KMS-11 (cell line): ENCODE data around the gene HDC.

Experiments
- H2AFZ ChIP-seq: fragments of 200-600 bp; sonication (generic); 2 replicates; pipeline ENCODE4 v1.6.1; 2016; ENCODE audit warnings: antibody characterized with exemption, mixed run types, low read depth
- H3K27ac ChIP-seq: fragments of 200-600 bp; sonication (generic); 2 replicates; pipeline ENCODE4 v1.6.1; 2016; ENCODE audit warnings: mild to moderate bottlenecking, mixed run types
- H3K27me3 ChIP-seq: fragments of 200-600 bp; sonication (generic); 2 replicates; pipeline ENCODE4 v1.6.1; 2017; ENCODE audit warnings: mild to moderate bottlenecking, low read depth, mixed run types, moderate library complexity; ENCODE audit not compliant: insufficient read depth
- H3K36me3 ChIP-seq: fragments of 200-600 bp; sonication (generic); 2 replicates; pipeline ENCODE4 v1.6.1; 2017; ENCODE audit warnings: mild to moderate bottlenecking, mixed run types; ENCODE audit not compliant: insufficient read depth
- H3K4me1 ChIP-seq: fragments of 200-600 bp; sonication (generic); 2 replicates; pipeline ENCODE4 v1.6.1; 2016; ENCODE audit warnings: mild to moderate bottlenecking, low read depth, mixed run types; ENCODE audit not compliant: poor library complexity, severe bottlenecking
- H3K4me2 ChIP-seq: fragments of 200-600 bp; sonication (generic); 2 replicates; pipeline ENCODE4 v1.7.0; 2016; ENCODE audit warnings: mild to moderate bottlenecking, mixed run types
- H3K4me3 ChIP-seq: fragments of 200-600 bp; sonication (generic); IDR thresholded peaks from 2 replicates; pipeline ENCODE4 v1.6.1; 2017; ENCODE audit warnings: low read depth, low read length, mixed read lengths; ENCODE audit not compliant: insufficient read depth
- H3K79me2 ChIP-seq: fragments of 200-600 bp; sonication (generic); 2 replicates; pipeline ENCODE4 v1.6.1; 2016; ENCODE audit warnings: low read depth, mixed run types; ENCODE audit not compliant: insufficient read depth
- H3K9ac ChIP-seq: fragments of 200-600 bp; sonication (generic); 2 replicates; pipeline ENCODE4 v1.6.1; 2016; ENCODE audit warnings: mild to moderate bottlenecking, mixed run types
- H4K20me1 ChIP-seq: fragments of 200-600 bp; sonication (generic); 2 replicates; pipeline ENCODE4 v1.6.1; 2016; ENCODE audit warnings: mild to moderate bottlenecking, mixed run types; ENCODE audit not compliant: insufficient read depth
- TF ChIP-seq, protein P1 (sequence below): fragments of 200-600 bp; sonication (generic); conservative IDR thresholded peaks from 2 replicates; pipeline ENCODE4 v1.6.1; 2017; ENCODE audit warnings: low read depth, mild to moderate bottlenecking, antibody characterized with exemption, low read length, moderate library complexity, mixed read lengths

Gene HDC

DNA sequence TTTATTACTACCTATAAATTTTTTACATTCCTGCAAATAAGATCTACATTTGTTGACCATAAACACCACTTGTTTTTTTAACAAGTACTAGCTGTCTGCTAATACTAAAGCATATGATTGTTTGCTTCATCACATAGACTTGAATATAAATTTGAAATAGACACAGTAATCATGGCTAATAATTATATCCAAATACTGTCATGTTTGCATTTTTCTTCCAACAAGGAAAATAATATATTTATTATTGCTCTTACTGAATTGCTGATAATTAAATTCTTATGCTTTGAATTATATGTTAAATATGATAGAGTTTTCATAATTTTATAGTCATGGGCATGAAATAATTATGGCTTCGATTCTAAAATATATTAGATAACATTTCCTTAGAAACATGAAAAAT is 40.5 kb downstream of the HDC start:
- Histone ChIP-seq H2AFZ (no peak overlapping the region), H3K4me3 (no peak overlapping the region), H3K27me3 (no peaks in the 10 kb centered on the region), H3K27ac (no peak overlapping the region), H3K4me2 (no peak overlapping the region), H3K36me3 (no peaks in the 10 kb centered on the region), H3K79me2 (no peaks in the 10 kb centered on the region), H3K9ac (no peak overlapping the region), H3K4me1 (no peaks in the 10 kb centered on the region), H4K20me1 (no peaks in the 10 kb centered on the region)
- TF ChIP-seq, protein P1, sequence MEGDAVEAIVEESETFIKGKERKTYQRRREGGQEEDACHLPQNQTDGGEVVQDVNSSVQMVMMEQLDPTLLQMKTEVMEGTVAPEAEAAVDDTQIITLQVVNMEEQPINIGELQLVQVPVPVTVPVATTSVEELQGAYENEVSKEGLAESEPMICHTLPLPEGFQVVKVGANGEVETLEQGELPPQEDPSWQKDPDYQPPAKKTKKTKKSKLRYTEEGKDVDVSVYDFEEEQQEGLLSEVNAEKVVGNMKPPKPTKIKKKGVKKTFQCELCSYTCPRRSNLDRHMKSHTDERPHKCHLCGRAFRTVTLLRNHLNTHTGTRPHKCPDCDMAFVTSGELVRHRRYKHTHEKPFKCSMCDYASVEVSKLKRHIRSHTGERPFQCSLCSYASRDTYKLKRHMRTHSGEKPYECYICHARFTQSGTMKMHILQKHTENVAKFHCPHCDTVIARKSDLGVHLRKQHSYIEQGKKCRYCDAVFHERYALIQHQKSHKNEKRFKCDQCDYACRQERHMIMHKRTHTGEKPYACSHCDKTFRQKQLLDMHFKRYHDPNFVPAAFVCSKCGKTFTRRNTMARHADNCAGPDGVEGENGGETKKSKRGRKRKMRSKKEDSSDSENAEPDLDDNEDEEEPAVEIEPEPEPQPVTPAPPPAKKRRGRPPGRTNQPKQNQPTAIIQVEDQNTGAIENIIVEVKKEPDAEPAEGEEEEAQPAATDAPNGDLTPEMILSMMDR = no peak

DNA sequence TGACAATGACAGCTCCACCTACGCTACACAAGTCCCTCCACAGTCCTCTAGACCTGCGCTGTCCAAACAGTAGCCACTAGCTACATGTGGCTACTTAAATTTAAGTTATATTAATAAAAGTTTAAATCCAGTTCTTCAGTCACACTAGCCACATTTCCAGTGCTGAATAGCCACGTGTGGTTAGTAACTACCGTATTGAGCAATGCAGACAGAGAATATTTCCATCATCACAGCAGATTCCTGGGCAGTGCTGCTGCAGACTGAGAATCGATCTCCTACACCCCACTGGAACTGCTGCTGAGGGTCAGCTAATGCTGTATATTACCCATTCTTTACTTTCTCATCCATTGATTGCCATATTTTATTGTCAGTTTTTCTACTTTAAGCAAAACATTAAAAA is 40.9 kb downstream of the HDC start:
- Histone ChIP-seq H3K9ac (no peak overlapping the region), H3K27me3 (no peaks in the 10 kb centered on the region), H3K79me2 (no peaks in the 10 kb centered on the region), H3K4me2 (no peak overlapping the region), H3K4me1 (no peaks in the 10 kb centered on the region), H3K36me3 (no peaks in the 10 kb centered on the region), H3K27ac (no peak overlapping the region), H4K20me1 (no peaks in the 10 kb centered on the region), H2AFZ (no peak overlapping the region), H3K4me3 (no peak overlapping the region)
- TF ChIP-seq, protein P1 = no peak

DNA sequence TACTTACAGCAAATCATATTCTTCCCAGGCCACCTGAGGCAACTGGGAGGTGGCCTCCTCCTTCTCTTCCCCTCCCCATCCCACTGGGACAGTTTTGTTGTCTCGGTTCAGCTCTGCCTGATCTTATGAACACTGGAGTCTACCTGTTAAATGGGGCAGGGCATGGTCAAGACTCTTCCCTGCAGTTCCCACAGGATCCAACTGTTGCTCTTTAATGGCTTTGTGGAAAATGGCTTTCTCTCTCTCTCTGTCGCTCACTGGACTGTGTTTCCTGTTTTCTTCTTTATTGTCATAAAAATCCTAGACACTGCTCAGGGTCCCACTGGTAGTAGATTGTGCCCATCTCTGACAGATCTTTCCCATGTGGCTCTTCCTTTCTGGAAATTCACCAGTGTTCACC is 43.3 kb downstream of the HDC start:
- no peak overlapping the region for H2AFZ ChIP-seq
- H3K4me3 ChIP-seq = no peak overlapping the region
- H3K27me3 ChIP-seq = no peaks in the 10 kb centered on the region
- H3K4me1 ChIP-seq = no peaks in the 10 kb centered on the region
- TF ChIP-seq, protein P1 = no peak
- no peak overlapping the region for H3K9ac ChIP-seq
- H3K36me3 ChIP-seq = no peaks in the 10 kb centered on the region
- H4K20me1 ChIP-seq = no peaks in the 10 kb centered on the region
- no peak overlapping the region for H3K4me2 ChIP-seq
- H3K27ac ChIP-seq = no peak overlapping the region
- H3K79me2 ChIP-seq = no peaks in the 10 kb centered on the region

DNA sequence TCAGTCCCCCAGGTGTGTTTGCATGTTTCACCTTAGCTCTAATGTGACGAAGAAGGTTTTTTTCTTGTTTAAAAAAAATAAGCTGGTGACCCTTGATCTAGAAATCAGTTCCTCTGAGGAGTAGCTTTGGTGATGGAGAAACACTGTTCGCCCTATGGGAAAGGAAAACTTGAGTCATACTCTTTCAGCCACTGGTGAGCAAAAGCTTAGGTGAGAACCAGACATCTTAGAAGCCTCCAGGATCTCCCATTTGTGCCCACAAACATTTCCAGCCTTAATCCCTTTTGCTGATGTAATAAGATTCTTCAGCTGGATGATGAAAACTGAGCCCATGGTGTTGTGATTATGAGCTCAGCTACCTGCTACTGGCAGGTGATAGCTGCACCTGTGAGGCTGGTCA is 45.7 kb downstream of the HDC start:
- Histone ChIP-seq H3K36me3 (no peaks in the 10 kb centered on the region), H3K27me3 (no peaks in the 10 kb centered on the region), H3K27ac (no peak overlapping the region), H3K4me2 (no peak overlapping the region), H3K79me2 (no peaks in the 10 kb centered on the region), H4K20me1 (no peaks in the 10 kb centered on the region), H3K4me3 (no peak overlapping the region), H3K4me1 (no peaks in the 10 kb centered on the region), H2AFZ (no peak overlapping the region), H3K9ac (no peak overlapping the region)
- TF ChIP-seq, protein P1 = no peak

DNA sequence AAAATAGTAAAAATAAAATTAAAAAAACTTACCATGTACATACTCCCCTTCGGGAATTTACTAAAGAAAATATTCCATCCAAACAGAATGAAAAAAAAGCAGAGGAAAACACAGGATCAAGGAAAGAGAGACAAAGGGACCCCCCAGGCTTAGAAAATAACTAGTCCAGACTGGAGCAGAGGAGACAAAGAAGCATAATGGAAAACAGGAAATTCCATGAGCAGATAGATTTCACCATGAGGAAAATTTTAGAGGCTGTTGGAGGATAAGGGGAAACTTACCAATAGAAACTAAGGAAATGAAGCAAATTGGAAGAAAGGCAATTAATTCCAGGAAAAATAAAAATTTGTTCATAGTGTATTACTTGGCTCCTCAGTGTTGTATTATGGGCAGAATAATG is 46.8 kb downstream of the HDC start:
- Histone ChIP-seq H3K9ac (no peak overlapping the region), H3K4me1 (no peaks in the 10 kb centered on the region), H3K79me2 (no peaks in the 10 kb centered on the region), H3K4me2 (no peak overlapping the region), H3K27me3 (no peaks in the 10 kb centered on the region), H3K4me3 (no peak overlapping the region), H3K36me3 (no peaks in the 10 kb centered on the region), H3K27ac (no peak overlapping the region), H4K20me1 (no peaks in the 10 kb centered on the region), H2AFZ (no peak overlapping the region)
- TF ChIP-seq, protein P1 = no peak
